Muscle of back (tissue), 11 donors: ENCODE measurements around the gene ZBTB46. TPM values are rescaled to one million over a fixed set of nuclear protein-coding genes. Genes with fewer than 3 reads are reported as not detected.
A peak's percentile ranks its signal among the peaks of the same experiment; 100 is the strongest.
"Not testable (repeated sequence)": the region's sequence is repeated elsewhere in the genome, so short reads cannot be mapped to it uniquely, and the experiment has no call there.

Source experiments
- DNase-seq, 3 donors: peaks; one replicate each; pipeline versions ENCODE4 v3.0.0 to v3.0.0-alpha.2; 2013
- polyA plus RNA-seq, 10 donors: library from polyadenylated mRNA; unstranded; fragments of 120-200 nt; gene quantifications; one replicate each; pipeline ENCODE4 v1.2.1, GENCODE V29; 2013; ENCODE audit not compliant: insufficient read length in 10 of 10

Gene ZBTB46
- polyA plus RNA-seq, 10 donors: 12.8 to 17.3 (median 14.8) TPM

GRCh38 chr20:63790572-63791168 is 40.4 kb downstream of the ZBTB46 start:
- no peak for DNase-seq

- DNase-seq: no peak
Measured at GRCh38 chr20:63789836-63790571, 41.1 kb downstream of the ZBTB46 start.

- DNase-seq: no peak
Measured at GRCh38 chr20:63787749-63788148, 43.3 kb downstream of the ZBTB46 start.

GRCh38 chr20:63787302-63787701 is 43.8 kb downstream of the ZBTB46 start:
- DNase-seq: no peak

GRCh38 chr20:63785691-63786131 is 45.4 kb downstream of the ZBTB46 start:
- DNase-seq: no peak

GRCh38 chr20:63783970-63784369 is 47.1 kb downstream of the ZBTB46 start:
- no peak for DNase-seq

- no peak for DNase-seq
Measured at GRCh38 chr20:63782521-63782971, 48.5 kb downstream of the ZBTB46 start.

- DNase-seq: no peak
Measured at GRCh38 chr20:63782051-63782471, 49.0 kb downstream of the ZBTB46 start.

GRCh38 chr20:63781181-63781580 is 49.9 kb downstream of the ZBTB46 start:
- no peak for DNase-seq

- DNase-seq: no peak
Measured at GRCh38 chr20:63778857-63779256, 52.2 kb downstream of the ZBTB46 start.

GRCh38 chr20:63778034-63778752 is 52.9 kb downstream of the ZBTB46 start:
- DNase-seq: no peak

GRCh38 chr20:63777614-63778013 is 53.5 kb downstream of the ZBTB46 start:
- no peak for DNase-seq

- DNase-seq: not testable (repeated sequence)
Measured at GRCh38 chr20:63776875-63777274, 54.2 kb downstream of the ZBTB46 start.

GRCh38 chr20:63775096-63775978 is 55.7 kb downstream of the ZBTB46 start:
- DNase-seq: peak; percentile 43 to 85 (median 75)

- no peak for DNase-seq
Measured at GRCh38 chr20:63774306-63774705, 56.8 kb downstream of the ZBTB46 start.

- no peak for DNase-seq
Measured at GRCh38 chr20:63773571-63774241, 57.4 kb downstream of the ZBTB46 start.

GRCh38 chr20:63772781-63773518 is 58.1 kb downstream of the ZBTB46 start:
- no peak for DNase-seq

- no peak for DNase-seq
Measured at GRCh38 chr20:63771046-63771707, 59.9 kb downstream of the ZBTB46 start.

- DNase-seq: no peak
Measured at GRCh38 chr20:63769891-63770474, 61.1 kb downstream of the ZBTB46 start.
